Small intestine (tissue), 7 donors: Measurements from ENCODE around the gene ZYG11A. TPM values are rescaled to one million over a fixed set of nuclear protein-coding genes. Genes with fewer than 3 reads are reported as not detected.

ENCODE experiments used
- DNase-seq, 2 donors: peaks; one replicate each; pipeline versions ENCODE4 v3.0.0 to v3.0.0-alpha.2; 2013
- FAIRE-seq: peaks from 2 replicates; lab custom pipeline; 2012; peaks lifted over from hg19 to GRCh38; lab: Jason Lieb, UNC
- H3K27ac ChIP-seq, 3 donors: one replicate each; pipeline ENCODE4 v1.5.1; 2013; ENCODE audit warnings: low read length in 2 of 3, mild to moderate bottlenecking in 2 of 3, control low read depth in 1 of 3, inconsistent platforms in 1 of 3, low read depth in 1 of 3, moderate library complexity in 1 of 3
- H3K27me3 ChIP-seq, 3 donors: one replicate each; pipeline ENCODE4 v1.6.1; 2013; ENCODE audit warnings: low read length in 3 of 3, inconsistent platforms in 1 of 3; ENCODE audit not compliant: control insufficient read depth in 3 of 3, insufficient read depth in 3 of 3
- H3K36me3 ChIP-seq, 3 donors: one replicate each; pipeline ENCODE4 v1.6.1; 2013; ENCODE audit warnings: low read length in 3 of 3, inconsistent platforms in 1 of 3, low read depth in 1 of 3, mild to moderate bottlenecking in 1 of 3, moderate library complexity in 1 of 3; ENCODE audit not compliant: control insufficient read depth in 3 of 3, insufficient read depth in 2 of 3
- H3K4me1 ChIP-seq, 3 donors: one replicate each; pipeline ENCODE4 v1.6.1; 2013; ENCODE audit warnings: low read length in 2 of 3, inconsistent platforms in 1 of 3, low read depth in 1 of 3, mild to moderate bottlenecking in 1 of 3, moderate library complexity in 1 of 3; ENCODE audit not compliant: control insufficient read depth in 3 of 3, insufficient read depth in 2 of 3
- H3K4me3 ChIP-seq, 3 donors: one replicate each; pipeline ENCODE4 v1.5.1; 2013; ENCODE audit warnings: low read length in 3 of 3, control low read depth in 1 of 3, inconsistent platforms in 1 of 3, low read depth in 1 of 3, mild to moderate bottlenecking in 1 of 3, moderate library complexity in 1 of 3
- H3K9me3 ChIP-seq, 2 donors: one replicate each; pipeline ENCODE4 v1.6.1; 2013; ENCODE audit warnings: low read depth in 1 of 2, low read length in 1 of 2; ENCODE audit not compliant: control insufficient read depth in 2 of 2, insufficient read depth in 1 of 2
- WGBS, 3 donors: extraction: QIAGEN DNeasy Blood & Tissue Kit; methylation state at CpG; one replicate each; pipeline ENCODE4 v1.1.7; 2013; 5-methylcytosine and 5-hydroxymethylcytosine counted together
- polyA plus RNA-seq, 4 donors: library from polyadenylated mRNA; stranded (reverse) in 3 of 4; unstranded in 1 of 4; fragments of 200-250 nt in 3 of 4; fragments of 120-200 nt in 1 of 4; gene quantifications; one replicate each; pipeline versions ENCODE4 v1.2.1 to v1.2.3, GENCODE V29; 2013
- donor health status: healthy with polysubstance abuse.
- donor health status: control.
- donor health status: control.
- donor health status: Bipolar disorder and iron deficiency.
- donor health status: healthy.

The ZYG11A gene
- polyA plus RNA-seq, 4 donors: 0.09 to 0.22 TPM; not detected in 2

DNA sequence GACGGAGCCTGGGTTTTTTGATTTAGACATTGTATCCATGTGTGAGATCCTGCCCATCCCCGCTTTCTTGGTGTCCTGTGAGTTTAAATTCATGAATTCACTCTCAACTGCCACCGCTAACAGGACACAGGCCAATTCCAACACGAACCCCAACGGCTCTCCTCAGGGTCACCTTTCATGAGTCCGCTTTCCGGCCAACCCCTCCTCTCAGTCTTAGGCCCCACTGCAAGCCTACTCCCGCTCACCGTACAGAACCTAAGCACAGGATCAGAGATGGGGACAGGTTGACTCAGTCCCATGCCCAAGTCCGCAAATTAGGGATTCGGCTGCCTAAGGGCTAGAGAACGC, 84.3 kb downstream of the ZYG11A start:
- Histone ChIP-seq H3K36me3 (peaks cover 0 to 2% (median 0%) of the 10 kb centered on the region in 3 donors), H3K4me3 (peak overlapping the region; percentile 76 to 93 (median 80)), H3K9me3 (no peaks in the 10 kb centered on the region), H3K27me3 (no peaks in the 10 kb centered on the region), H3K4me1 (peaks cover 0 to 10% (median 2%) of the 10 kb centered on the region in 3 donors), H3K27ac (peak overlapping the region in 2 of 3 donors; percentile 13 to 51)
- DNase-seq: no peak
- WGBS, 3 donors: 6 to 15% (median 13%) methylated on average over 12 of the region's 12 CpGs
- no peak for FAIRE-seq

DNA sequence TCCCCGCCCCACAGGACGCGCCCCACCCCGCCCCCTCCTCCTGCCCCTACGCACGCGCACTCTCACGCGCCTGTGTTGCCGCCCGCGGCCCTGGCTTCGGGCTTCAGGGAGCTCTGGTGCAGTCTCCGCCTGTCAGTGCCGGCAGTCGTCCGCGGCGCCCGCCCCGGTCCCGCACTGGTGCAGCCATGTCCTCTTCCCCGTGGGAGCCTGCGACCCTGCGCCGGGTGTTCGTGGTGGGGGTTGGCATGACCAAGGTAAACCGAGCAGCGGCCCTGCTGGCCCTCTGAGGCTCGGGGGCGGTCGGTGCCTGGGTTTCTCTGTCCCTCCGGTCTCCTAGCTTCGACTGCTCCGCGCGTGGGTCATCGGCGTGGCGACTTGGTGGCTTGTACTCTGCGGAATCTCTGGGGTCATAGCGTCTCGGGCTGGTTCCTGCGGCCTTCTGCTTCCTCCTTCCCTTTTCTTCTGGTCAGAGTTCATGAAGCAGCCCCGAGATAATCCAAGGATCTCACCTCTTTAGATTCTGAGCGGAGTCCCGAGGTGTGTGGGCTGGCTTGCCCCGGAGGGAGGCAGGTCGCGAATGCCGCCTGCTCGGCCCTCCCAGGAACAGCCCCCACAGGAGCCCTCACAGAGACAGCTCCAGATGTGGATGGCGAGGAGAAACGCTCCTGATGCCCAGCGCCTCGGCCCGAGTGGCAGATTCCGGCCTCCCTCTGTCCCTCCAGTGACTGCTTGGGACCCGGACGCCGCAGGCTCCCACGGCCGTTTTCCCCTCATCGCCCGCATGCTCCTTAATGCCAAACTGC, 84.9 kb downstream of the ZYG11A start, which contains the start of gene SCP2:
TSS of gene SCP2 (plus strand) at position 65 of the 803 bp plus-strand sequence. CDS start at position 186, 121 bp downstream.
- 0 to 1% (median 1%) methylated on average over 60 to 65 of the region's 65 CpGs for whole genome bisulfite sequencing, 3 donors
- Histone ChIP-seq H3K27me3 (no peaks in the 10 kb centered on the region), H3K9me3 (no peaks in the 10 kb centered on the region), H3K36me3 (peaks cover 0 to 2% (median 0%) of the 10 kb centered on the region in 3 donors), H3K4me1 (peaks cover 0 to 5% (median 2%) of the 10 kb centered on the region in 3 donors), H3K4me3 (peak within 1 kb of the TSS; percentile 76 to 93 (median 80)), H3K27ac (peak within 1 kb of the TSS; percentile 57 to 77 (median 74))
- DNase-seq (peak; percentile 83 to 85), FAIRE-seq (no peak)

DNA sequence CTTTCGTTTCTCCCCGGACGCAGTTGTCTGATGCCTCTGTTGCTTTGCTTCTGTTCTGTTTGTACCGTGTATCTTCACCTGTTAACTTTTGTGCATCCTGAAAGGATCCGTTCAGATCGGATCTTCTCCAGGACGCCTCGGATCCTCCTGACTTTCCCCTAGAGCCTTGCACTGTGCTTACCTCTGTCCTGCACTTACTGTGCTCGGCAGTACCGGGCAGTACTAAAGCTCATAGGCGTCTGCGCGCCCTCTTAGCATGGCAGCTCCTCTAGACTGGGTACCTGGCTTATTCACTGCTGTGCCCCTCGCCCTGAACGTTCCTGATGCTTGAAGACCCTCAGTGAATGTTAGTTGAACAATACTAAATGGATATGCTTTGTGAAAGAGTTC, 85.5 kb downstream of the ZYG11A start:
- Histone ChIP-seq H3K27ac (peak overlapping the region; percentile 57 to 77 (median 74)), H3K4me1 (peaks cover 0 to 5% (median 2%) of the 10 kb centered on the region in 3 donors), H3K27me3 (no peaks in the 10 kb centered on the region), H3K9me3 (no peaks in the 10 kb centered on the region), H3K4me3 (peak overlapping the region; percentile 76 to 93 (median 80)), H3K36me3 (peaks cover 0 to 2% (median 0%) of the 10 kb centered on the region in 3 donors)
- no peak for FAIRE-seq
- 9 to 27% (median 21%) methylated on average over 15 of the region's 15 CpGs for WGBS, 3 donors
- peak in 1 of 2 donors; percentile 33 for DNase-seq

- Histone ChIP-seq H3K9me3 (no peaks in the 10 kb centered on the region), H3K36me3 (peaks cover 0 to 2% (median 0%) of the 10 kb centered on the region in 3 donors), H3K4me3 (no peak overlapping the region), H3K27me3 (no peaks in the 10 kb centered on the region), H3K27ac (no peak overlapping the region), H3K4me1 (peaks cover 0 to 5% (median 2%) of the 10 kb centered on the region in 3 donors)
- DNase-seq (no peak), FAIRE-seq (no peak)
- 73 to 91% (median 76%) methylated on average over 4 of the region's 4 CpGs for WGBS, 3 donors
These were observed 86.5 kb downstream of the ZYG11A start for GRCh38 chr1:52929019-52929418.

GRCh38 chr1:52937433-52938182, 95.0 kb downstream of the ZYG11A start:
- no peak overlapping the region for H3K27ac ChIP-seq
- H3K36me3 ChIP-seq: peaks cover 0 to 5% (median 0%) of the 10 kb centered on the region in 3 donors
- H3K4me3 ChIP-seq: no peak overlapping the region
- no peaks in the 10 kb centered on the region for H3K9me3 ChIP-seq
- 89 to 96% (median 95%) methylated on average over 3 of the region's 3 CpGs for WGBS, 3 donors
- DNase-seq (no peak), FAIRE-seq (no peak)
- H3K27me3 ChIP-seq: no peaks in the 10 kb centered on the region
- no peaks in the 10 kb centered on the region for H3K4me1 ChIP-seq

DNA sequence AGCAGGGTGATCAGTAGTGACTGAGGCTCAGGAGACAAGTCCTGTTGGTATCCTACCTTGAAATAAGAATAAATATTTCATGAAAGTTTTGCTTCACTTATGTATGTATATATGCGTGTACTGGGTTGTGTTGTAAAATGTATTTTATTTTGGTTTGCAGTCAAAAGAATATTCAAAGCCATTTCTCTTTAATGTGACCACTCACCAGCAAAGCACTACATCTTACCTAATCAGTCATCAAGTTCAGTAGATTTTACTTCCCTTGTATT, 95.6 kb downstream of the ZYG11A start:
- Histone ChIP-seq H3K27me3 (no peaks in the 10 kb centered on the region), H3K4me3 (no peak overlapping the region), H3K27ac (no peak overlapping the region), H3K36me3 (peaks cover 0 to 8% (median 0%) of the 10 kb centered on the region in 3 donors), H3K9me3 (no peaks in the 10 kb centered on the region), H3K4me1 (no peaks in the 10 kb centered on the region)
- no peak for DNase-seq
- 93 to 100% (median 97%) methylated on average over 1 of the region's 1 CpG for WGBS, 3 donors
- no peak for FAIRE-seq

GRCh38 chr1:52943876-52944416, 101.4 kb downstream of the ZYG11A start:
- FAIRE-seq (no peak), DNase-seq (no peak)
- Histone ChIP-seq H3K36me3 (peaks cover 0 to 33% (median 0%) of the 10 kb centered on the region in 3 donors), H3K27ac (no peak overlapping the region), H3K4me1 (no peaks in the 10 kb centered on the region), H3K9me3 (no peaks in the 10 kb centered on the region), H3K4me3 (no peak overlapping the region), H3K27me3 (no peaks in the 10 kb centered on the region)
- WGBS, 3 donors: 77 to 84% (median 81%) methylated on average over 3 of the region's 3 CpGs

- 76 to 87% (median 81%) methylated on average over 10 of the region's 10 CpGs for WGBS, 3 donors
These were observed 102.0 kb downstream of the ZYG11A start for GRCh38 chr1:52944566-52944965.

More at GRCh38 chr1:52944566-52944965, 102.0 kb downstream of the ZYG11A start:
- no peak for DNase-seq
- no peak for FAIRE-seq
- no peak overlapping the region for H3K27ac ChIP-seq
- H3K9me3 ChIP-seq: no peaks in the 10 kb centered on the region
- no peaks in the 10 kb centered on the region for H3K4me1 ChIP-seq
- no peaks in the 10 kb centered on the region for H3K27me3 ChIP-seq
- H3K4me3 ChIP-seq: no peak overlapping the region
- H3K36me3 ChIP-seq: peaks cover 0 to 33% (median 0%) of the 10 kb centered on the region in 3 donors
